Cardiac muscle cell (in vitro differentiated cells and primary cell): ENCODE data around the gene REN. TPM values are rescaled to one million over a fixed set of nuclear protein-coding genes. Genes with fewer than 3 reads are reported as not detected.

ENCODE experiments used
- DNase-seq, 2 donors: peaks; one replicate each; pipeline versions ENCODE4 v3.0.0 to v3.0.0-alpha.2; 2010 to 2017; ENCODE audit warnings: low read depth in 1 of 2, low spot score in 1 of 2
- H3K27ac ChIP-seq: fragments of 200-600 bp; sonication (generic); 2 replicates; pipeline ENCODE4 v1.5.1; 2016
- H3K27me3 ChIP-seq: fragments of 200-600 bp; sonication (generic); 2 replicates; pipeline ENCODE4 v1.6.0; 2016; ENCODE audit warnings: control low read depth
- H3K36me3 ChIP-seq: fragments of 200-600 bp; sonication (generic); 2 replicates; pipeline ENCODE4 v1.5.1; 2016; ENCODE audit warnings: control low read depth
- H3K4me1 ChIP-seq: fragments of 200-600 bp; sonication (generic); 2 replicates; pipeline ENCODE4 v1.8.1; 2017; ENCODE audit warnings: low read depth, mild to moderate bottlenecking, mixed run types
- H3K4me3 ChIP-seq: fragments of 200-600 bp; sonication (generic); 2 replicates; pipeline ENCODE4 v1.5.1; 2016; ENCODE audit warnings: mild to moderate bottlenecking
- H3K9me3 ChIP-seq: fragments of 200-600 bp; sonication (generic); 2 replicates; pipeline ENCODE4 v1.5.1; 2017; ENCODE audit warnings: low read depth, mild to moderate bottlenecking, control low read depth
- CTCF ChIP-seq: IDR thresholded peaks from 2 replicates; pipeline ENCODE4 v1.5.1; 2012; ENCODE audit warnings: low read depth, mild to moderate bottlenecking, low read length
- polyA plus RNA-seq: library from polyadenylated mRNA; unstranded; fragments of >200 nt; fragmentation: Nextera tagmentation; extraction: Ambion mirVana; gene quantifications from 2 replicates; pipeline ENCODE4 v1.2.1, GENCODE V29; 2016
- total RNA-seq: library from RNA; depleted of rRNA; stranded (reverse); fragments of >200 nt; gene quantifications from 2 replicates; pipeline ENCODE4 v1.2.3, GENCODE V29; 2016

REN gene
- total and polyA plus RNA-seq, 2 experiments from 2014 or later: 3.5 TPM; not detected in 1

GRCh38 chr1:204123376-204123775, 42.8 kb downstream of the REN start:
- no peak overlapping the region for H3K27ac ChIP-seq
- H3K4me3 ChIP-seq: no peak overlapping the region
- no peaks in the 10 kb centered on the region for H3K9me3 ChIP-seq
- peaks cover 11% of the 10 kb centered on the region for H3K4me1 ChIP-seq
- DNase-seq: peak in 1 of 2 donors; percentile 23
- no peaks in the 10 kb centered on the region for H3K27me3 ChIP-seq
- peaks cover 17% of the 10 kb centered on the region for H3K36me3 ChIP-seq
- TF ChIP-seq CTCF: peak; percentile 39

- TF ChIP-seq CTCF: no peak
- Histone ChIP-seq H3K4me1 (peaks cover 6% of the 10 kb centered on the region), H3K36me3 (peaks cover 17% of the 10 kb centered on the region), H3K4me3 (no peak overlapping the region), H3K27me3 (no peaks in the 10 kb centered on the region), H3K27ac (no peak overlapping the region), H3K9me3 (no peaks in the 10 kb centered on the region)
- no peak for DNase-seq
Observed at GRCh38 chr1:204121840-204122555, 44.1 kb downstream of the REN start.

GRCh38 chr1:204116539-204116938, 49.6 kb downstream of the REN start:
- Histone ChIP-seq H3K27me3 (no peaks in the 10 kb centered on the region), H3K4me1 (no peaks in the 10 kb centered on the region), H3K36me3 (peaks cover 12% of the 10 kb centered on the region), H3K9me3 (no peaks in the 10 kb centered on the region), H3K4me3 (no peak overlapping the region), H3K27ac (no peak overlapping the region)
- no peak for TF ChIP-seq CTCF
- DNase-seq: no peak

GRCh38 chr1:204115116-204115515, 51.0 kb downstream of the REN start:
- Histone ChIP-seq H3K36me3 (peaks cover 9% of the 10 kb centered on the region), H3K27ac (no peak overlapping the region), H3K27me3 (no peaks in the 10 kb centered on the region), H3K4me3 (no peak overlapping the region), H3K4me1 (no peaks in the 10 kb centered on the region), H3K9me3 (no peaks in the 10 kb centered on the region)
- TF ChIP-seq CTCF: no peak
- no peak for DNase-seq

GRCh38 chr1:204114606-204115005, 51.5 kb downstream of the REN start:
- H3K36me3 ChIP-seq: peaks cover 6% of the 10 kb centered on the region
- no peak for DNase-seq
- no peaks in the 10 kb centered on the region for H3K9me3 ChIP-seq
- no peaks in the 10 kb centered on the region for H3K4me1 ChIP-seq
- no peak overlapping the region for H3K4me3 ChIP-seq
- H3K27ac ChIP-seq: no peak overlapping the region
- no peak for TF ChIP-seq CTCF
- no peaks in the 10 kb centered on the region for H3K27me3 ChIP-seq
